Keratinocyte (primary cell): Measurements from ENCODE around the gene OPHN1. TPM values are rescaled to one million over a fixed set of nuclear protein-coding genes. Genes with fewer than 3 reads are reported as not detected.

Experiments used
- DNase-seq: peaks from one replicate; pipeline ENCODE4 v3.0.0-alpha.2; 2011; ENCODE audit warnings: low read depth, missing footprints, low spot score
- FAIRE-seq: peaks from 2 replicates; lab custom pipeline; 2011; peaks lifted over from hg19 to GRCh38; lab: Jason Lieb, UNC
- H2AFZ ChIP-seq: 2 replicates; pipeline ENCODE4 v1.6.0; 2012; ENCODE audit warnings: low read length, control low read depth, inconsistent platforms; ENCODE audit not compliant: control insufficient read depth
- H3K27ac ChIP-seq: 2 replicates; pipeline ENCODE4 v1.5.1; 2011; ENCODE audit warnings: low read length; ENCODE audit not compliant: control insufficient read depth, insufficient read depth
- H3K27me3 ChIP-seq: 3 replicates; pipeline ENCODE4 v1.6.0; 2011; ENCODE audit warnings: low read length; ENCODE audit not compliant: control insufficient read depth, insufficient read depth; ENCODE audit errors: extremely low read depth
- H3K36me3 ChIP-seq, 2 experiments: 2 replicates in 1 of 2; 3 replicates in 1 of 2; pipeline ENCODE4 v1.5.1; 2011; ENCODE audit warnings: low read length in 2 of 2, mild to moderate bottlenecking in 1 of 2; ENCODE audit not compliant: control insufficient read depth in 2 of 2, insufficient read depth in 2 of 2; ENCODE audit errors: extremely low read depth in 1 of 2
- H3K4me1 ChIP-seq: 3 replicates; pipeline ENCODE4 v1.5.1; 2011; ENCODE audit warnings: low read length; ENCODE audit not compliant: control insufficient read depth, insufficient read depth; ENCODE audit errors: extremely low read depth
- H3K4me2 ChIP-seq: 3 replicates; pipeline ENCODE4 v1.6.0; 2011; ENCODE audit warnings: low read depth, low read length; ENCODE audit not compliant: control insufficient read depth, insufficient read depth; ENCODE audit errors: extremely low read depth
- H3K4me3 ChIP-seq, 3 experiments: fragments of 200-600 bp in 1 of 3; sonication (generic) in 1 of 3; 2 replicates in 2 of 3; 3 replicates in 1 of 3; pipeline ENCODE4 v1.5.1; 2011 to 2016; ENCODE audit warnings: low read length in 3 of 3, mild to moderate bottlenecking in 3 of 3, control low read depth in 2 of 3, inconsistent platforms in 1 of 3, low read depth in 1 of 3, mixed read lengths in 1 of 3, mixed run types in 1 of 3, moderate library complexity in 1 of 3; ENCODE audit not compliant: control insufficient read depth in 2 of 3, insufficient read depth in 2 of 3; ENCODE audit errors: extremely low read depth in 1 of 3
- H3K79me2 ChIP-seq: 2 replicates; pipeline ENCODE4 v1.6.0; 2012; ENCODE audit warnings: low read length; ENCODE audit not compliant: control insufficient read depth, insufficient read depth
- H3K9ac ChIP-seq: 3 replicates; pipeline ENCODE4 v1.6.0; 2011; ENCODE audit warnings: low read length; ENCODE audit not compliant: control insufficient read depth, insufficient read depth; ENCODE audit errors: extremely low read depth
- H3K9me1 ChIP-seq: 3 replicates; pipeline ENCODE4 v1.6.0; 2011; ENCODE audit warnings: low read length; ENCODE audit not compliant: control insufficient read depth, insufficient read depth; ENCODE audit errors: extremely low read depth
- H3K9me3 ChIP-seq: 2 replicates; pipeline ENCODE4 v1.5.1; 2012; ENCODE audit warnings: low read depth, low read length; ENCODE audit not compliant: control insufficient read depth
- H4K20me1 ChIP-seq: 3 replicates; pipeline ENCODE4 v1.6.0; 2011; ENCODE audit warnings: low read length; ENCODE audit not compliant: control insufficient read depth, insufficient read depth; ENCODE audit errors: extremely low read depth
- EZH2 ChIP-seq: IDR thresholded peaks from one replicate; pipeline ENCODE4 v1.6.1; 2012; ENCODE audit warnings: inconsistent platforms, mild to moderate bottlenecking, low read length, moderate library complexity
- dilution Hi-C: fragments of 300-500 bp; cut with MboI; formaldehyde crosslinking; loops from one replicate; pipeline ENCODE4 v1.7.0; 2020; ENCODE audit warnings: low sequenced_read_pairs; ENCODE audit not compliant: extremely low pct_ligation_motif_present
- polyA plus RNA-seq, 5 experiments: library from polyadenylated mRNA; depleted of rRNA in 3 of 5; stranded (reverse) in 3 of 5; stranded (forward) in 1 of 5; unstranded in 1 of 5; fragments of >200 nt; gene quantifications; 1 replicate in 1 of 5; 2 replicates in 3 of 5; 3 replicates in 1 of 5; pipeline versions ENCODE4 v1.2.1 to v1.2.3, GENCODE V29; 2011 to 2012; ENCODE audit warnings: missing spikeins in 2 of 5, low read depth in 1 of 5, low replicate concordance in 1 of 5
- TF ChIP-seq, protein P1 (sequence below), 3 experiments: IDR thresholded peaks in 1 of 3; conservative IDR thresholded peaks in 1 of 3; optimal IDR thresholded peaks in 1 of 3; 2 replicates in 2 of 3; 3 replicates in 1 of 3; pipeline versions ENCODE3 to v1.5.1; 2011; ENCODE audit warnings: low read length in 3 of 3, mild to moderate bottlenecking in 3 of 3, moderate library complexity in 2 of 3, control low read depth in 1 of 3, inconsistent platforms in 1 of 3; ENCODE audit not compliant: insufficient read depth in 2 of 3; ENCODE audit errors: extremely low read depth in 1 of 3

OPHN1 gene
- polyA plus RNA-seq, 1 donor (not counting 4 experiments of a cell fraction or from before 2014, with no cell fraction given), result 3.1 TPM

DNA sequence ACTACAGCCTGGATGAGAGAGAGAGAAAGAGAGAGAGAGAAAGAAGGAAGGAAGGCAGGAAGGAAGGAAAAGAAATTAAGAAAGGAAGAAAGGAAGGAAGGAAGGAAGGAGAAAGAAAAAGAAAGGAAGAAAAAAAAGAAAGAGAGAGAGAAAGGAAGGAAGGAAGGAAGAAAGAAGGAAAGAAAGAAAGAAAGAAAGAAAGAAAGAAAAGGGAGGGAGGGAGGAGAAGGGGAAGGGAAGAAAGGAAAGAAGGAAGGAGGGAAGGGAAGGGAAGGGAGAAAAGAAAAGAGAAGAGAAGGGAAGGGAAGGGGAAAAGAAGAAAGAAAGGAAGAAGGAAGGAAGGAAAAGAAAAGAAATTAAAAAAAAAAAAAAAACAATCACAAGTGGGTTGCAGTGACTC, 146.3 kb downstream of the OPHN1 start:
- no peak overlapping the region for H3K4me2 ChIP-seq
- no peaks in the 10 kb centered on the region for H3K9me1 ChIP-seq
- H3K9ac ChIP-seq, result no peak overlapping the region
- no peaks in the 10 kb centered on the region for H3K27me3 ChIP-seq
- no peaks in the 10 kb centered on the region for H3K4me1 ChIP-seq
- H3K4me3 ChIP-seq, result no peak overlapping the region
- no peaks in the 10 kb centered on the region for H3K36me3 ChIP-seq
- TF ChIP-seq, protein P1, sequence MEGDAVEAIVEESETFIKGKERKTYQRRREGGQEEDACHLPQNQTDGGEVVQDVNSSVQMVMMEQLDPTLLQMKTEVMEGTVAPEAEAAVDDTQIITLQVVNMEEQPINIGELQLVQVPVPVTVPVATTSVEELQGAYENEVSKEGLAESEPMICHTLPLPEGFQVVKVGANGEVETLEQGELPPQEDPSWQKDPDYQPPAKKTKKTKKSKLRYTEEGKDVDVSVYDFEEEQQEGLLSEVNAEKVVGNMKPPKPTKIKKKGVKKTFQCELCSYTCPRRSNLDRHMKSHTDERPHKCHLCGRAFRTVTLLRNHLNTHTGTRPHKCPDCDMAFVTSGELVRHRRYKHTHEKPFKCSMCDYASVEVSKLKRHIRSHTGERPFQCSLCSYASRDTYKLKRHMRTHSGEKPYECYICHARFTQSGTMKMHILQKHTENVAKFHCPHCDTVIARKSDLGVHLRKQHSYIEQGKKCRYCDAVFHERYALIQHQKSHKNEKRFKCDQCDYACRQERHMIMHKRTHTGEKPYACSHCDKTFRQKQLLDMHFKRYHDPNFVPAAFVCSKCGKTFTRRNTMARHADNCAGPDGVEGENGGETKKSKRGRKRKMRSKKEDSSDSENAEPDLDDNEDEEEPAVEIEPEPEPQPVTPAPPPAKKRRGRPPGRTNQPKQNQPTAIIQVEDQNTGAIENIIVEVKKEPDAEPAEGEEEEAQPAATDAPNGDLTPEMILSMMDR (optimal IDR thresholded peaks at IDR 0.05 in 1 of 3, IDR thresholded peaks at IDR 0.05 in 1 of 3, conservative IDR thresholded peaks at IDR 0.05 in 1 of 3; ENCODE audit: extremely low read depth in 1 of 3, insufficient read depth in 2 of 3, low read length in 3 of 3), result no peak
- TF ChIP-seq EZH2, result no peak
- dilution Hi-C loops, result no loop called here
- no peak overlapping the region for H2AFZ ChIP-seq
- FAIRE-seq (no peak), DNase-seq (no peak)
- no peak overlapping the region for H3K27ac ChIP-seq
- H4K20me1 ChIP-seq, result no peaks in the 10 kb centered on the region
- no peaks in the 10 kb centered on the region for H3K9me3 ChIP-seq
- no peaks in the 10 kb centered on the region for H3K79me2 ChIP-seq

DNA sequence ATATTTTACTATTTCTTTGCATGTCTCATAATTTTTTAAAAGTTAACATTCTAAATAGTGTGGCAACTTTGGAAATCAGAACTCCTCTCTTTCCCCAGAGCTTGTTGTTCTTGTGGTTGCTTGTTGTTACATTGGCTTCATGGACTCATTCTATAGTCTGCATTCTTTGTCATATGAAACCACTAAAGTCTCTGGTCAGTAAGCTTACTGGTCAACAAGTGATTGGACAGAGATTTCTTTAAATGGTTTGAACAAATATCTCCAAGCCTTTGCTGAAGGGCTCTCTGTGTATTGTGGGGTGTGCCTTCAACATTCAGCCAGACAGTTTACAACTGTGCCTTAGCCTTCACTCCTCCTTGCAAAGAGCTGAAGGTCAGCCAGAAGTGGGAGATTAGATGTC, 147.2 kb downstream of the OPHN1 start:
- H3K4me2 ChIP-seq, result no peak overlapping the region
- TF ChIP-seq EZH2, result no peak
- TF ChIP-seq, protein P1 (optimal IDR thresholded peaks at IDR 0.05 in 1 of 3, IDR thresholded peaks at IDR 0.05 in 1 of 3, conservative IDR thresholded peaks at IDR 0.05 in 1 of 3; ENCODE audit: extremely low read depth in 1 of 3, insufficient read depth in 2 of 3, low read length in 3 of 3), result no peak
- no peaks in the 10 kb centered on the region for H3K36me3 ChIP-seq
- no peak overlapping the region for H2AFZ ChIP-seq
- no peaks in the 10 kb centered on the region for H3K9me1 ChIP-seq
- no peak overlapping the region for H3K27ac ChIP-seq
- H3K4me1 ChIP-seq, result no peaks in the 10 kb centered on the region
- no peaks in the 10 kb centered on the region for H3K27me3 ChIP-seq
- no peak overlapping the region for H3K9ac ChIP-seq
- H3K4me3 ChIP-seq, result no peak overlapping the region
- no peaks in the 10 kb centered on the region for H4K20me1 ChIP-seq
- no peaks in the 10 kb centered on the region for H3K9me3 ChIP-seq
- dilution Hi-C loops, result no loop called here
- H3K79me2 ChIP-seq, result no peaks in the 10 kb centered on the region
- DNase-seq (no peak), FAIRE-seq (no peak)
